HCT116 (cell line): ENCODE results near the gene C12orf57. TPM values are rescaled to one million over a fixed set of nuclear protein-coding genes. Genes with fewer than 3 reads are reported as not detected.

Experiments used
- ATAC-seq: fragments of 200-7000 bp; cut with Tn5 transposase; 2 replicates; pipeline ENCODE4 v1.9.1; 2020; ENCODE audit warnings: mild to moderate bottlenecking, moderate library complexity
- BruUV-seq: library from RNA; stranded (reverse); fragments of 400-500 nt; replicated peaks from 2 replicates; lab custom pipeline; 2021; lab: Mats Ljungman, UMichigan
- CTCF ChIA-PET: fragments of 300-600 bp; sonication (Branson Sonifier 250); formaldehyde crosslinking; loops from one replicate; lab custom pipeline; 2021; ENCODE audit warnings: antibody characterized with exemption; lab: Charles Lee
- POLR2A ChIA-PET: fragments of 300-600, 350-600 bp; sonication (Branson Sonifier 250); formaldehyde crosslinking; loops from one replicate; lab custom pipeline; 2021; ENCODE audit warnings: antibody characterized with exemption; lab: Charles Lee
- RAD21 ChIA-PET, 2 experiments: fragments of 300-600 bp; sonication (Branson Sonifier 250); formaldehyde crosslinking; loops; one replicate each; lab custom pipeline; 2023; ENCODE audit warnings: low total read pairs in 2 of 2; ENCODE audit not compliant: uncharacterized antibody in 2 of 2, unreplicated experiment in 2 of 2, low non-redundant PET in 1 of 2; lab: Charles Lee
- DNase-seq: peaks from one replicate; pipeline ENCODE4 v3.0.0-alpha.2; 2010; ENCODE audit warnings: low read depth, low spot score
- H2AFZ ChIP-seq: fragments of 200-600 bp; shearing (Covaris generic), sonication (generic); 2 replicates; pipeline ENCODE4 v1.6.1; 2017; ENCODE audit warnings: low read depth, mixed run types, mixed read lengths, antibody characterized with exemption, low read length; ENCODE audit not compliant: poor library complexity, severe bottlenecking
- H3K27ac ChIP-seq: 2 replicates; pipeline ENCODE4 v1.5.1; 2012; ENCODE audit warnings: low read depth, low read length
- H3K27me3 ChIP-seq: fragments of 200-600 bp; sonication (generic); 2 replicates; pipeline ENCODE4 v1.6.1; 2016; ENCODE audit warnings: mixed run types, low read length, mixed read lengths; ENCODE audit not compliant: insufficient read depth
- H3K36me3 ChIP-seq, 2 experiments: fragments of 200-500 bp in 1 of 2; fragments of 200-600 bp in 1 of 2; sonication (Bioruptor generic) in 1 of 2; sonication (generic) in 1 of 2; 2 replicates each; pipeline versions ENCODE4 v1.5.1 to v1.6.1; 2014 to 2016; ENCODE audit warnings: low read length in 2 of 2, inconsistent platforms in 1 of 2, mixed read lengths in 1 of 2, mixed run types in 1 of 2; ENCODE audit not compliant: insufficient read depth in 2 of 2, control insufficient read depth in 1 of 2
- H3K4me1 ChIP-seq, 2 experiments: fragments of 200-600 bp in 1 of 2; sonication (generic) in 1 of 2; 2 replicates each; pipeline versions ENCODE4 v1.5.1 to v1.6.1; 2012 to 2017; ENCODE audit warnings: low read length in 2 of 2, inconsistent platforms in 1 of 2, mild to moderate bottlenecking in 1 of 2, mixed read lengths in 1 of 2, mixed run types in 1 of 2, moderate library complexity in 1 of 2; ENCODE audit not compliant: insufficient read depth in 2 of 2, control insufficient read depth in 1 of 2
- H3K4me2 ChIP-seq: fragments of 200-600 bp; sonication (generic); 2 replicates; pipeline ENCODE4 v1.6.1; 2017; ENCODE audit warnings: mixed run types, low read length, mixed read lengths
- H3K4me3 ChIP-seq, 2 experiments: fragments of 200-600 bp in 1 of 2; sonication (generic) in 1 of 2; replicated peaks in 1 of 2; 2 replicates each; pipeline ENCODE4 v1.5.1; 2011 to 2016; ENCODE audit warnings: low read length in 2 of 2, control low read depth in 1 of 2, low read depth in 1 of 2, mild to moderate bottlenecking in 1 of 2, mixed read lengths in 1 of 2, mixed run types in 1 of 2
- H3K79me2 ChIP-seq: fragments of 200-600 bp; sonication (generic); 2 replicates; pipeline ENCODE4 v1.6.1; 2017; ENCODE audit warnings: mild to moderate bottlenecking, mixed run types, low read length, moderate library complexity, mixed read lengths; ENCODE audit not compliant: insufficient read depth
- H3K9ac ChIP-seq: fragments of 200-600 bp; sonication (generic); 2 replicates; pipeline ENCODE4 v1.6.1; 2016; ENCODE audit warnings: low read length, mixed read lengths
- H3K9me2 ChIP-seq: fragments of 200-600 bp; sonication (generic), shearing (Covaris generic); 2 replicates; pipeline ENCODE4 v1.6.1; 2017; ENCODE audit warnings: mixed run types, mild to moderate bottlenecking, moderate library complexity; ENCODE audit not compliant: insufficient read depth
- H3K9me3 ChIP-seq, 2 experiments: fragments of 200-500 bp in 1 of 2; fragments of 200-600 bp in 1 of 2; sonication (Bioruptor generic) in 1 of 2; sonication (generic) in 1 of 2; 2 replicates each; pipeline ENCODE4 v1.6.1; 2014 to 2017; ENCODE audit warnings: low read length in 2 of 2, mixed read lengths in 2 of 2, inconsistent platforms in 1 of 2, low read depth in 1 of 2, mild to moderate bottlenecking in 1 of 2, mixed run types in 1 of 2, moderate library complexity in 1 of 2; ENCODE audit not compliant: control insufficient read depth in 1 of 2, insufficient read depth in 1 of 2
- H4K20me1 ChIP-seq: fragments of 200-600 bp; sonication (generic), shearing (Covaris generic); 2 replicates; pipeline ENCODE4 v1.6.1; 2017; ENCODE audit warnings: mixed run types, mild to moderate bottlenecking, moderate library complexity; ENCODE audit not compliant: insufficient read depth
- CTCF ChIP-seq, 3 experiments: fragments of 200-600 bp in 1 of 3; sonication (generic) in 1 of 3; IDR thresholded peaks in 2 of 3; conservative IDR thresholded peaks in 1 of 3; 2 replicates each; pipeline ENCODE4 v1.5.1; 2012 to 2017; ENCODE audit warnings: low read depth in 2 of 3, low read length in 2 of 3, antibody characterized with exemption in 1 of 3, borderline replicate concordance in 1 of 3, control low read depth in 1 of 3, mild to moderate bottlenecking in 1 of 3, mixed read lengths in 1 of 3, mixed run types in 1 of 3, moderate library complexity in 1 of 3; ENCODE audit not compliant: insufficient read depth in 1 of 3
- EGR1 ChIP-seq: IDR thresholded peaks from 2 replicates; pipeline ENCODE4 v1.6.1; 2012; ENCODE audit warnings: low read depth
- ELF1 ChIP-seq: IDR thresholded peaks from 2 replicates; pipeline ENCODE4 v1.6.1; 2012; ENCODE audit warnings: low read depth, borderline replicate concordance
- JUND ChIP-seq: IDR thresholded peaks from 2 replicates; pipeline ENCODE4 v1.6.1; 2012
- RAD21 ChIP-seq: IDR thresholded peaks from 2 replicates; pipeline ENCODE4 v1.6.1; 2012; ENCODE audit warnings: low read depth, mild to moderate bottlenecking
- YY1 ChIP-seq: IDR thresholded peaks from 2 replicates; pipeline ENCODE4 v1.6.1; 2011; ENCODE audit warnings: low read length, low read depth, moderate library complexity, mild to moderate bottlenecking; ENCODE audit not compliant: insufficient replicate concordance; ENCODE audit errors: extremely low read depth
- intact Hi-C: fragments of 100-400 bp; cut with micrococcal nuclease; formaldehyde crosslinking; loops from 2 replicates; pipeline ENCODE4 v1.10.0; 2022
- total RNA-seq: library from RNA; stranded (reverse); gene quantifications from one replicate; pipeline ENCODE4 v1.2.1, GENCODE V29; 2021; ENCODE audit not compliant: unreplicated experiment

Gene C12orf57
- total RNA-seq, 1 experiment from 2014 or later = 202 TPM

GRCh38 chr12:6963791-6964413 is 20.1 kb downstream of the C12orf57 start:
- Histone ChIP-seq H3K4me3 (peak overlapping the region; percentile 96 to 99), H3K9me3 (no peaks in the 10 kb centered on the region), H3K36me3 (peaks cover 17 to 34% of the 10 kb centered on the region in 2 experiments; a peak in 2 of 4 replicates), H2AFZ (no peak overlapping the region), H3K27ac (peak overlapping the region; percentile 97), H3K9me2 (no peaks in the 10 kb centered on the region), H4K20me1 (peaks cover 8% of the 10 kb centered on the region; the same call in 1 of the 2 replicates), H3K79me2 (peaks cover 57% of the 10 kb centered on the region), H3K27me3 (no peaks in the 10 kb centered on the region), H3K4me1 (peaks cover 36 to 74% of the 10 kb centered on the region in 2 experiments), H3K9ac (peak overlapping the region; percentile 100), H3K4me2 (peak overlapping the region; percentile 87)
- RAD21 ChIA-PET = interaction anchor here in 1 of 2 experiments (4.0 kb wide), 1 partner anchor 18 kb away, joined by 22 read pairs; no protein-coding TSS in a partner anchor
- POLR2A ChIA-PET = interaction anchor here (1.1 to 9.9 kb wide), 8 partner anchors 17 to 240 kb away, joined by 3 to 269 read pairs (median 10); partner anchors contain the start of genes C12orf57, C1RL, COPS7A and LPCAT3
- DNase-seq = no peak
- intact Hi-C loops = loop anchor here (2.0 to 5.0 kb wide), 2 partner anchors 39 to 212 kb away; partner anchors contain the start of gene MLF2
- no TSS peak for BruUV-seq
- TF ChIP-seq YY1 (peak; percentile 71), ELF1 (no peak)
- CTCF ChIA-PET = interaction anchor here (1.0 to 6.0 kb wide), 6 partner anchors 14 to 95 kb away, joined by 3 to 101 read pairs (median 8); partner anchors contain the start of genes C12orf57, RNU7-1 and SPSB2
- ATAC-seq = no peak

GRCh38 chr12:6964605-6965025 is 20.8 kb downstream of the C12orf57 start:
- H2AFZ ChIP-seq = no peak overlapping the region
- peak overlapping the region; percentile 96 to 99 for H3K4me3 ChIP-seq
- no peaks in the 10 kb centered on the region for H3K9me3 ChIP-seq
- ATAC-seq (no peak), DNase-seq (no peak)
- ChIA-PET POLR2A (interaction anchor here (0.9 to 9.9 kb wide), 7 partner anchors 18 to 144 kb away, joined by 3 to 269 read pairs (median 9); partner anchors contain the start of genes C12orf57, C1RL, LPCAT3 and RNU7-1), RAD21 (interaction anchor here in 1 of 2 experiments (0.6 to 0.8 kb wide), 2 partner anchors 18 to 21 kb away, joined by 3 to 4 read pairs; partner anchors contain the start of gene C12orf57), CTCF (interaction anchor here (0.6 to 6.0 kb wide), 10 partner anchors 13 to 143 kb away, joined by 3 to 101 read pairs (median 3); partner anchors contain the start of genes C12orf57, PTPN6, RNU7-1 and SPSB2)
- peaks cover 8% of the 10 kb centered on the region; the same call in 1 of the 2 replicates for H4K20me1 ChIP-seq
- no peaks in the 10 kb centered on the region for H3K27me3 ChIP-seq
- H3K4me1 ChIP-seq = peaks cover 39 to 79% of the 10 kb centered on the region in 2 experiments
- intact Hi-C loops = loop anchor here (1.0 to 5.0 kb wide), 3 partner anchors 40 to 212 kb away; partner anchors contain the start of genes MLF2 and SPSB2
- H3K36me3 ChIP-seq = peaks cover 21 to 39% of the 10 kb centered on the region in 2 experiments; a peak in 2 of 4 replicates
- peaks cover 64% of the 10 kb centered on the region for H3K79me2 ChIP-seq
- peak overlapping the region; percentile 87 for H3K4me2 ChIP-seq
- TF ChIP-seq RAD21 (no peak), EGR1 (no peak), YY1 (no peak), CTCF (IDR thresholded peaks at IDR 0.05 in 2 of 3, conservative IDR thresholded peaks at IDR 0.05 in 1 of 3; ENCODE audit: borderline replicate concordance in 1 of 3, insufficient read depth in 1 of 3, low read depth in 2 of 3, low read length in 2 of 3) (no peak), JUND (no peak)
- no peaks in the 10 kb centered on the region for H3K9me2 ChIP-seq
- peak overlapping the region; percentile 97 for H3K27ac ChIP-seq
- BruUV-seq = no TSS peak
- peak overlapping the region; percentile 100 for H3K9ac ChIP-seq
